HL-60 (cell line): Measurements from ENCODE around the gene CCDC69.

Experiments
- DNase-seq, 2 experiments: peaks; one replicate each; pipeline ENCODE4 v3.0.0-alpha.2; 2010 to 2020; ENCODE audit warnings: low read depth in 1 of 2, low spot score in 1 of 2
- H3K27ac ChIP-seq: fragments of 250-450 bp; sonication (Bioruptor Pico); replicated peaks from 2 replicates; pipeline ENCODE4 v1.5.1; 2020; ENCODE audit warnings: mild to moderate bottlenecking, moderate library complexity
- H3K27me3 ChIP-seq: fragments of 250-450 bp; sonication (Bioruptor Pico); 2 replicates; pipeline ENCODE4 v1.5.1; 2021; ENCODE audit warnings: mild to moderate bottlenecking, moderate library complexity; ENCODE audit not compliant: insufficient read depth, poor library complexity, severe bottlenecking
- H3K4me3 ChIP-seq: replicated peaks from 2 replicates; pipeline ENCODE4 v1.5.1; 2011; ENCODE audit warnings: mild to moderate bottlenecking, control low read depth, low read length; ENCODE audit not compliant: insufficient read depth
- CTCF ChIP-seq: IDR thresholded peaks from one replicate; pipeline ENCODE4 v1.5.1; 2011; ENCODE audit warnings: low read length, control low read depth, inconsistent platforms; ENCODE audit not compliant: insufficient read depth
- GABPA ChIP-seq: IDR thresholded peaks from 2 replicates; pipeline ENCODE4 v1.6.1; 2012; ENCODE audit warnings: low read depth
- POLR2AphosphoS5 ChIP-seq: IDR thresholded peaks from 2 replicates; pipeline ENCODE4 v1.6.1; 2012; ENCODE audit warnings: low read depth
- SPI1 ChIP-seq: IDR thresholded peaks from 2 replicates; pipeline ENCODE4 v1.6.1; 2012; ENCODE audit warnings: low read depth, mild to moderate bottlenecking, borderline replicate concordance
- TF ChIP-seq, protein P1 (sequence below): IDR thresholded peaks from 2 replicates; pipeline ENCODE4 v1.6.1; 2012; ENCODE audit warnings: low read depth; ENCODE audit not compliant: insufficient replicate concordance

CCDC69 gene

GRCh38 chr5:151214614-151215545 is 9.0 kb downstream of the CCDC69 start:
- peak; percentile 8; the same call in 1 of the 2 replicates for TF ChIP-seq POLR2AphosphoS5
- no peak for TF ChIP-seq GABPA
- TF ChIP-seq, protein P1, sequence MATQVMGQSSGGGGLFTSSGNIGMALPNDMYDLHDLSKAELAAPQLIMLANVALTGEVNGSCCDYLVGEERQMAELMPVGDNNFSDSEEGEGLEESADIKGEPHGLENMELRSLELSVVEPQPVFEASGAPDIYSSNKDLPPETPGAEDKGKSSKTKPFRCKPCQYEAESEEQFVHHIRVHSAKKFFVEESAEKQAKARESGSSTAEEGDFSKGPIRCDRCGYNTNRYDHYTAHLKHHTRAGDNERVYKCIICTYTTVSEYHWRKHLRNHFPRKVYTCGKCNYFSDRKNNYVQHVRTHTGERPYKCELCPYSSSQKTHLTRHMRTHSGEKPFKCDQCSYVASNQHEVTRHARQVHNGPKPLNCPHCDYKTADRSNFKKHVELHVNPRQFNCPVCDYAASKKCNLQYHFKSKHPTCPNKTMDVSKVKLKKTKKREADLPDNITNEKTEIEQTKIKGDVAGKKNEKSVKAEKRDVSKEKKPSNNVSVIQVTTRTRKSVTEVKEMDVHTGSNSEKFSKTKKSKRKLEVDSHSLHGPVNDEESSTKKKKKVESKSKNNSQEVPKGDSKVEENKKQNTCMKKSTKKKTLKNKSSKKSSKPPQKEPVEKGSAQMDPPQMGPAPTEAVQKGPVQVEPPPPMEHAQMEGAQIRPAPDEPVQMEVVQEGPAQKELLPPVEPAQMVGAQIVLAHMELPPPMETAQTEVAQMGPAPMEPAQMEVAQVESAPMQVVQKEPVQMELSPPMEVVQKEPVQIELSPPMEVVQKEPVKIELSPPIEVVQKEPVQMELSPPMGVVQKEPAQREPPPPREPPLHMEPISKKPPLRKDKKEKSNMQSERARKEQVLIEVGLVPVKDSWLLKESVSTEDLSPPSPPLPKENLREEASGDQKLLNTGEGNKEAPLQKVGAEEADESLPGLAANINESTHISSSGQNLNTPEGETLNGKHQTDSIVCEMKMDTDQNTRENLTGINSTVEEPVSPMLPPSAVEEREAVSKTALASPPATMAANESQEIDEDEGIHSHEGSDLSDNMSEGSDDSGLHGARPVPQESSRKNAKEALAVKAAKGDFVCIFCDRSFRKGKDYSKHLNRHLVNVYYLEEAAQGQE, result no peak
- peak; percentile 25; the same call in 1 of the 2 replicates for TF ChIP-seq SPI1

DNA sequence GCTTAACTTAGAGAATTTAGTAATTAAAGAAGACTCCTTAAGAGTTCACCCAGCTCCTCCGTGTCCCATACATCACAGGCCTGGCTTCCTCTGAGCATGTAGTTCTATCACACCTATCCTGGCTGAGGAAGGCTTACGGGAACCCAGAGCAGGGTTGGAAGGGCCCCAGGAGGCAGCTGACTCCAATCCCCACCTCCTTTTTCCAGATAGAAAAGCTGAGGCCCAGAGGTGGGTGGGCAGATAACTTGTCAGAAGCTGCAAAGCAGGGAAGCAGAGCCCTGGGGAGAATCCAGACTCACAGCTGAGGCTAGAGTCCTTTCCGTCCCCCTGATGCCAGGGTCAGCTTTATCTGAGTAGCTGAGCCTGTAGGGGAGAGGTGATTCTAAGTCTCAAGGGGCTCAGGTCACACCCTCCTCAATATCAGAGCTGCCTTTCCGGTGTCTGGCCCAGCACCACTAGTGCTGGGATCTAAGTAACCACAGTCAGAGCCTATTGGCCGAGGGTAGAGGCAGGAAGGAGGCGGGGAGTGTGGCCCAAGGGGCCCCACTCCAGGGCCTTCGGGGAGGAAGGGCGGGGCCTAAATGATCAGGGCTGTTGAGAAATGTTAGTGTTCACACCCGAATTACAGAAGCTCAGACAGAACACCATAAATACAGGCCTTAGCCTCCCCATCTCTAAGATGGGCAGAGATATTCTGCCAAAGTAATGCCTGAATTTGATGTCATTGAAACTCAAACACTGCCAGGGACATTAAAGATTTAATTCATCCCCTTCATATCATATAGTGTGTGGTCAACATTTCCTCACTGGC is 9.9 kb downstream of the CCDC69 start:
- Histone ChIP-seq H3K27me3 (no peaks in the 10 kb centered on the region), H3K27ac (peak overlapping the region; percentile 93), H3K4me3 (0 out of 2 replicates have a peak overlapping the region, but pooled peaks have one; percentile 1)
- no peak for TF ChIP-seq GABPA
- no peak for TF ChIP-seq SPI1
- TF ChIP-seq POLR2AphosphoS5, result peak; percentile 68
- TF ChIP-seq CTCF, result no peak
- TF ChIP-seq, protein P1, result peak; percentile 22
- peak; percentile 83 to 98 for DNase-seq

More at GRCh38 chr5:151214614-151215545, 9.0 kb downstream of the CCDC69 start:
- Histone ChIP-seq H3K4me3 (no peak overlapping the region), H3K27ac (peak overlapping the region; percentile 93), H3K27me3 (no peaks in the 10 kb centered on the region)
- DNase-seq, result peak; percentile 92 to 96

GRCh38 chr5:151212406-151212798 is 11.5 kb downstream of the CCDC69 start:
- H3K4me3 ChIP-seq, result no peak overlapping the region
- peak overlapping the region; percentile 93 for H3K27ac ChIP-seq
- H3K27me3 ChIP-seq, result no peaks in the 10 kb centered on the region
- TF ChIP-seq SPI1, result no peak
- no peak for TF ChIP-seq CTCF
- no peak for DNase-seq

- no peaks in the 10 kb centered on the region for H3K27me3 ChIP-seq
- DNase-seq, result peak in 1 of 2 experiments; percentile 26
- H3K27ac ChIP-seq, result peak overlapping the region; percentile 93
- TF ChIP-seq POLR2AphosphoS5 (no peak), SPI1 (no peak)
- H3K4me3 ChIP-seq, result no peak overlapping the region
Observed at GRCh38 chr5:151208481-151208914, 15.4 kb downstream of the CCDC69 start.
